Mononuclear cell (primary cell): ENCODE results near the gene CD59. TPM values are rescaled to one million over a fixed set of nuclear protein-coding genes. Genes with fewer than 3 reads are reported as not detected.

ENCODE experiments used
- H3K27me3 ChIP-seq: 2 replicates; pipeline ENCODE4 v1.6.0; 2011; ENCODE audit warnings: low read length, control low read depth; ENCODE audit not compliant: insufficient read depth
- H3K4me1 ChIP-seq: 2 replicates; pipeline ENCODE4 v1.5.1; 2011; ENCODE audit warnings: mild to moderate bottlenecking, low read length, control low read depth; ENCODE audit not compliant: insufficient read depth
- H3K4me3 ChIP-seq: 2 replicates; pipeline ENCODE4 v1.5.1; 2011; ENCODE audit warnings: mild to moderate bottlenecking, low read length, moderate library complexity
- H3K9me3 ChIP-seq: 2 replicates; pipeline ENCODE4 v1.5.1; 2011; ENCODE audit warnings: low read depth, mild to moderate bottlenecking, control low read depth, low read length
- total RNA-seq: library from RNA; depleted of rRNA; stranded (reverse); fragments of >200 nt; gene quantifications from one replicate; pipeline ENCODE4 v1.2.3, GENCODE V29; 2012

CD59 gene
- total RNA-seq, 1 donor: 14.9 TPM

DNA sequence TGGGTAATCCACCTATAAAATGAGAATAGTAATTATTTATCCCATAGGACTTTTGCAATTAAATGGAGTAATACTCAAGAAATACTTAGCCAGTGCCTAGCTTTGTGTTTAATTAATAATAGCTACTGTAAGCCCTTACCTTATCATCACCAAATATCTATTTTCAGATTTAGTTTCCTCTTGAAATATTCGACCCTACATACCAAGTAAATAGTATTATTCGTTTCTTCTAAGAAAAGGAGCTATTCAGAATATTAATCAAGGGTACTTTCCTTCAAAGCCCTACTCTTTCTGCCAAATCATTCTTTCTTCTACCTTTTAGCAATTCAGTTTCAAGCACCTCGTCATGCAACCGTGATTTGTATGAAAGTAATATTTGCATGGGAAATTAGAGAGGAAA is 31.4 kb upstream of the CD59 start:
- no peaks in the 10 kb centered on the region for H3K27me3 ChIP-seq
- no peak overlapping the region for H3K4me3 ChIP-seq
- H3K4me1 ChIP-seq: peaks cover 4% of the 10 kb centered on the region
- no peaks in the 10 kb centered on the region for H3K9me3 ChIP-seq

- H3K9me3 ChIP-seq: no peaks in the 10 kb centered on the region
- no peaks in the 10 kb centered on the region for H3K4me1 ChIP-seq
- H3K27me3 ChIP-seq: no peaks in the 10 kb centered on the region
- H3K4me3 ChIP-seq: no peak overlapping the region
Observed at GRCh38 chr11:33766085-33766484, 29.9 kb upstream of the CD59 start.

GRCh38 chr11:33761471-33761870 is 25.2 kb upstream of the CD59 start:
- Histone ChIP-seq H3K4me1 (no peaks in the 10 kb centered on the region), H3K27me3 (no peaks in the 10 kb centered on the region), H3K9me3 (no peaks in the 10 kb centered on the region), H3K4me3 (no peak overlapping the region)

GRCh38 chr11:33753304-33753967 is 17.2 kb upstream of the CD59 start:
- no peaks in the 10 kb centered on the region for H3K4me1 ChIP-seq
- H3K4me3 ChIP-seq: no peak overlapping the region
- H3K27me3 ChIP-seq: no peaks in the 10 kb centered on the region
- no peaks in the 10 kb centered on the region for H3K9me3 ChIP-seq

GRCh38 chr11:33751878-33752277 is 15.7 kb upstream of the CD59 start:
- H3K4me1 ChIP-seq: no peaks in the 10 kb centered on the region
- H3K4me3 ChIP-seq: no peak overlapping the region
- H3K9me3 ChIP-seq: no peaks in the 10 kb centered on the region
- no peaks in the 10 kb centered on the region for H3K27me3 ChIP-seq

DNA sequence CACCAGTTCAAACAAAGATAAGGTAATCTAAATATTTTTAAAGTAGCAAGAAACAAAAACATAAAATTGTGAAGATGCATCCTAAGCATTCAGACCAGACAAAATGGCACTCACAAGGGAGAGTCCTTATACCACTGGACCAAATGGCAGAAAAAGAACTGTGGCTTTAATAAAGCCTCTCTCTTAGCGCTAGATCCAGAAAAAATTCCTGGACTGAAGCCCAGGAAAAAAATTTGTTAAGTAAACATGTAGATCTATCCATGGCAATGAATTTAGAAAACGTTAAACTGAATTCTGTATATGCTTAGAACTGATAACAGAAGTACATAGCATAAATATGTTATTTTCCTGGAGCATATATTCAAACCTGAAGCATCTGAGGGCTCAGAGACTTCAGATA is 11.8 kb upstream of the CD59 start:
- Histone ChIP-seq H3K4me3 (no peak overlapping the region), H3K4me1 (no peaks in the 10 kb centered on the region), H3K27me3 (no peaks in the 10 kb centered on the region), H3K9me3 (no peaks in the 10 kb centered on the region)

DNA sequence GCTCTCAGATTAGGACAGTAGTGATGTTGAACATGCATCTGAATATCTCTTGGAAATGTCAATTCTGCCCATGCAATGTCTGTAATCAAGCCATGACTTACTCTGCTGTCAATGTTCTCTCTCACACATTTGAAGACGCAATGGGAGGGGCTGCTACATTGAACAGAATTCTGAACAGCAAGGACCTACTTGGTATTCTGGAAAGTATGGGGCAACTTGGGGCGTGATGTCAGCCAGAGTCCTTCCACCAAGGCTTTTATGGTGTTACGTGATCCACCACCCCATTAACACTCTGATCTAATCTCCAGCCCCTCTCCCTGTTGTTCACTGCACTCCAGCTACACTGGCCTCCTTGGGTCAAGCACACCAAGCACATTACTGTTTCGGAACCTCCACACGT is 7.1 kb upstream of the CD59 start:
- no peaks in the 10 kb centered on the region for H3K27me3 ChIP-seq
- no peak overlapping the region for H3K4me3 ChIP-seq
- H3K9me3 ChIP-seq: no peaks in the 10 kb centered on the region
- no peaks in the 10 kb centered on the region for H3K4me1 ChIP-seq

DNA sequence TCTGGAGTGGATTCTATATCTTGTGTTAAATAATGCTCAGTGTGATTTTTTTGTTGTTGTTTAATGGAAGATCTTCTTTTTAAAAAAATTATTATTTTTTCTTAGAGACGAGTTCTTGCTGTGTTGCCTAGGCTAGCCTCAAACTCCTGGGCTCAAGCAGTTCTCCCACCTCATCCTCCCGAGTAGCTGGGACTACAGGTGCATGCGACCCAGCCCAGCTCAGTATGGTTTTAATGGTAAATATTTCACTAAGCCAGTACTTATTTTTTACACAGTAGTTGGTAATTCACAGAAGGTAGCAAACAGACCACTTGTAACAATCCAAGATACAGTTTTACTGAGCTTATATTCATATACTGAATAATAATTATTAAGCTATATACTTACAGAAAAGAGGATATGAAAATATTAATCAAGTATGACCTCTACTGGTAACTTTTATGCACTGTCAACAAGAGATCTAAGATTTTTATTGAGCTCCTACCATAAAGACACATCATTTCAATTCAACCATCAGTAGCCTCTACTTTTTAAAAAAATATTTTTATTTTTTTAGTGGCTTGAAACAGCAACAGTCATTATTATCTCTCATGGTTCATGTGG is 6.1 kb upstream of the CD59 start:
- Histone ChIP-seq H3K27me3 (no peaks in the 10 kb centered on the region), H3K4me3 (no peak overlapping the region), H3K9me3 (no peaks in the 10 kb centered on the region), H3K4me1 (no peaks in the 10 kb centered on the region)

DNA sequence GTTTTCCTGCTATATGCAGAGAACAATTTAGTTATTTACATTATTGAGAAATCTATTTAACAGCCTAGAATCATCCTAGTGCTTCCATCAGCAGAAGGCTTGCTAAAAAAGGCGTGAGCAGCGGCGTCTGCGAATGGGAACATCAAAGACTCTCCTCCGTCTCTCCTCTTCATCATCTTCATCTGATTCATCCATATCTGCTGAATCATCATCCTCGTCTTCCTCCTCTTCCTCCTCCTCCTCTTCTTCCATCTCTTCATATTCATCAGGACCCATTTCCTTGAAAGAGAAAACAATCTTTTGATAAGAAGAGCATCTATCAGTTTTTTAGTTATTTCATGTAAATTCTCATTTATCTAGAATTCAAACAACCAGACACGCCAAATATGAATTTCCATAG is 5.6 kb upstream of the CD59 start:
- peaks cover 2% of the 10 kb centered on the region for H3K4me1 ChIP-seq
- no peaks in the 10 kb centered on the region for H3K9me3 ChIP-seq
- no peaks in the 10 kb centered on the region for H3K27me3 ChIP-seq
- no peak overlapping the region for H3K4me3 ChIP-seq

DNA sequence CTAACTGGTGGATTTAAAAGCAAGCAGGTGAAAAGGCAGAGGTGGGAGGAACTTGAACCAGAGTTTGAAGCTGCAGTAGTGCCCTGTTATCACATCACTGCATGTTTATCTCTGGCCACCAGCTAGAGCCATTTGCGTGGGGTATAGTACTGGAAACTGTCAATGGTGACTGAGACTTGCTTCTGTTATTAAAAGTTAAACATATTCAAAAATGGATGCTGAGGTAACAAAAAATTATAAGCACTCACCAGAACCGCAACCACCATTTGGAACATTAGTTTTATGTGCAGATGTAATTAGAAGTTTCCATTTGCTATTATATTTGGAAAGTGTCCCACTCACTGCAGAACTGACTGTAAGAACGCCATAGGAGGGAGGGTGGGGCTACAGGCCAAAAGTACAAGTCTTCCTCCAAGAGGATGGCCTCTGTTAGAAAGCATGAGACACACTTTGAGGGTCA is 1.2 kb upstream of the CD59 start:
- no peaks in the 10 kb centered on the region for H3K27me3 ChIP-seq
- H3K9me3 ChIP-seq: no peaks in the 10 kb centered on the region
- H3K4me1 ChIP-seq: peaks cover 28% of the 10 kb centered on the region

DNA sequence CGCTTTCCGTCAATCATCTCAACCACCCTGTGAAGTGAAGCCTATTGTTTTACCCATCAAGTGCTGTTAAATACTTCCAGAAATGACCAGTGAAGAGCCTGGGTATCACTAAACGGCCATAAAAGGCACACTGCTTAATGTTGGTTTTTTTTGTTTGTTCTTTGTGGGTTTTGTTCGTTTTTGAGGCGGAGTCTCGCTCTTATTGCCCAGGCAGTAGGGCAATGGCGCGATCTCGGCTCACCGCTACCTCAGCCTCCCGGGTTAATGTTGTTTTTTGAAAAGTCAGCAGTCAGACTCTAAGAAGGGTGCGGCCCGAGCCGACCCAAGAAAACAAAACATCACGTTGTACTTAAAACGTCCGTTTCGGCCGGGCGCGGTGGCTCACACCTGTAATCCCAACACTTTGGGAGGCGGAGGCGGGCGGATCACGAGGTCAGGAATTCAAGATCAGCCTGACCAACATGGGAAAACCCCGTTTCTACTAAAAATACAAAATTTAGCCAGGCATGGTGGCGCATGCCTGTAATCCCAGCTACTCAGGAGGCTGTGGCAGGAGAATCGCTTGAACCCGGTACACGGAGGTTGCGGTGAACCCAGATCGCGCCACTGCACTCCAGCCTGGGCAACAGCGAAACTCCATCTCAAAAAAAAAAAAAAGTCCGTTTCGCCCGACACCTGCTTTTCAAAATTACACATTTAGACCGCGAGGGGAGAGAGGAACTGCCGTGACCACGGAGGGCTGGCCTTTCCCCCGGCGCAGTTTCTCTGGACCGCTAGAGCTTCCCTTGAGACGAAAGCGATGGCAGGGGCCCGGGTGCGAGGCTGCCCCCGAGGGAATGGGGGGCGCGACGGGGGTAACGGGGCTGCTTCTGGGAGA is 714 bp downstream of the CD59 start:
- Histone ChIP-seq H3K4me1 (peaks cover 40% of the 10 kb centered on the region), H3K4me3 (peak overlapping the region; percentile 68), H3K27me3 (no peaks in the 10 kb centered on the region), H3K9me3 (no peaks in the 10 kb centered on the region)

More for the DNA sequence above, 1.2 kb upstream of the CD59 start:
- no peak overlapping the region for H3K4me3 ChIP-seq

DNA sequence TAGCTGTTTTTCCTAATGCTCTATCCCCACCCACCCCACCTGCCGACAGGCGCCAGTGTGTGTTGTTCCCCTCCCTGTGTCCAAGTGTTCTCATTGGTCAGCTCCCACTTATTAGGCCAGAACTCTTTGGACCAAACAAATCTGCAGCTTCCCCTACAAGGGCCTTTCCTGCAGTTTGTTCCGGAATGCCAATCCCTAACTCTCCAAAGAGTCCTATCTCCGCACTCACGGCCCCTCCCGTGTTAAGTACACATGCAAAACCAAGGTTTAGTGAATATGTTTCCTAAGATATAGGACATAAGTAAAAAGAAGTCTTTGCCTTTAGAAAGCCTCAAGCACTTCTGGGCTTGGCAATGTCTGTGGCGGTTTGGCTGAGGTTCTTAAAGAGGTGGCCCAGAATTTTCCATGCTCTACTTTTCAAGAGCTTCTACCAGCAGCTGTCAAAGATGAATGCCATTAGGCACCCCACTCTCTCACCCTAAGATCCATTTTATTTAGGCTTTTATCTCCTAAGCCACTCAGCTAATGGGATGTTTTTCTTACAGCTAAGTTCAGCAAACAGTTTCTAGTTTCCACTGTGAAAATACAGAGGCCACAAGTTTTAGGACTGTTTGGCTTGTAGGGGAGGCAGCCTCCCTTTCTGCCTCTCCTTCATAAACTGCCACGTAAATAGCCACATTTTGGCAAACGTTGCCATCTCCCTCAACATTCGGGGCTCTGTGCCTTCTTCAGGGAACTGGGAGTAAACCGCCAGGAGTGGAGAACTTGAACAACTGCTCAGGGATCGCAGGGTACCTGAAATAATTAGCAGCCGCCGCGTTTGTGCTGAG is 1.6 kb downstream of the CD59 start:
- peak overlapping the region; percentile 68 for H3K4me3 ChIP-seq
- H3K27me3 ChIP-seq: no peaks in the 10 kb centered on the region
- H3K9me3 ChIP-seq: no peaks in the 10 kb centered on the region
- H3K4me1 ChIP-seq: peaks cover 40% of the 10 kb centered on the region

GRCh38 chr11:33733980-33734379 is 2.2 kb downstream of the CD59 start:
- H3K4me1 ChIP-seq: peaks cover 40% of the 10 kb centered on the region
- no peaks in the 10 kb centered on the region for H3K27me3 ChIP-seq
- H3K9me3 ChIP-seq: no peaks in the 10 kb centered on the region
- H3K4me3 ChIP-seq: no peak overlapping the region

DNA sequence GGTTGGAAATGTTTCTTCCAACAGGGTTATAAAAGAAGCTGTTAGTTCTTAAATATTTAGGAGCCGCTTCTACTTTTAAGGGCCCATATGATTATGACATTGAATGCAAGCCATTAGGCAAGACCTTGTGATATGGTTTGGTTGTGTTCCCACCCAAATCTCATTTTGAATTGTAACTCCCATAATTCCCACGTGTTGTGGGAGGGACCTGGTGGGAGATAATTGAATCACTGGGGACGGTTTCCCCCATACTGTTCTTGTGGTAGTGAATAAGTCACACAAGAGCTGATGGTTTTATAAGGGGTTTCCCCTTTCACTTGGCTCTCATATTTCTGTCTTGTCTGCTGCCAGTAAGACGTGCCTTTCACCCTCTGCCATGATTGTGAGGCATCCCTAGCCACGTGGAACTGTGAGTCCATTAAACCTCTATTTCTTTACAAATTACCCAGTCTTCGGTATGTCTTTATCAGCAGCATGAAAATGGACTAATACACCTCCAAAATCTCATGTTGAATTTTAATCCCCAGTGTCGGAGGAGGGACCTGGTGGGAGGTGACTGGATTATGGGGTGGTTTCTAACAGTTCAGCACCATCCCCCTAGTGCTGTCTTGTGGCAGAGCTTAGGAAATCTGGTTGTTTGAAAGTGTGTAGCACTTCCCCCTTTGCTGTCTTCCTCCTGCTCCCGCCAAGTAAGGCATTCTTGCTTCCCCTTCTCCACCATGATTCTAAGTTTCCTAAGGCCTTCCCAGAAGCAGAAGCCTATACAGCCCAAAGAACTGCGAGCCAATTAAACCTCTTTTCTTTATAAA is 4.3 kb downstream of the CD59 start:
- Histone ChIP-seq H3K4me3 (no peak overlapping the region), H3K9me3 (no peaks in the 10 kb centered on the region), H3K27me3 (no peaks in the 10 kb centered on the region), H3K4me1 (peaks cover 39% of the 10 kb centered on the region)
